ENCODE measurements around the gene LGR4. TPM values are rescaled to one million over a fixed set of nuclear protein-coding genes. Genes with fewer than 3 reads are reported as not detected.
A peak's percentile ranks its signal among the peaks of the same experiment; 100 is the strongest.

Gene LGR4
- total and polyA plus RNA-seq, 10 of the 15 experiments (the other 5 are each of a cell fraction or from before 2014, with no cell fraction given), result under 0.01 to 0.64 (median 0.04) TPM; not detected in 5

DNA sequence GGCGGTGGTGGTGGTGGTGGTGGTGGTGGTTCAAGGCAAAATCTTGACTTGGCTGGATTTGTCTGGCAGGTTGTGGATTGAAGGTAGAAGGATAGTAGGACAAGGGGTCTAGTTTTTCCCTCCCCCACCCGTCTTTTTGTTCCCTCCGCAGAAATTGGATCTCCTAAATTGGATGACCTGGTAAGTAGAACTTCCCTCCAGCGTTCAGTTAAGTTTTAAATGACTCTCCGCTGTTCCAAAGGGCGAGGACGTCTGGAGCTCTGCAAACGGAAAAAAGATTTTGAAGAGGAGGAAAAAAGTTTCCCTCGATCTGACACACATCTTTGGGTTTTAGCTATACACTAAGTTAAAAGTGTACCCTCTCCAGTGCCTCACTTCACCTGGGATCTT is 422 bp upstream of the LGR4 start (continued):
- no peak for TF ChIP-seq MEF2A (IDR thresholded peaks at IDR 0.05; ENCODE audit: insufficient read depth, low read depth, low read length)
- no peak for TF ChIP-seq FOXK2 (IDR thresholded peaks at IDR 0.05)
- no peak for TF ChIP-seq CBX3 (IDR thresholded peaks at IDR 0.05; ENCODE audit: borderline replicate concordance, low read depth)
- no peak for TF ChIP-seq ZBED1 (IDR thresholded peaks at IDR 0.05; ENCODE audit: borderline replicate concordance)
- no peak for TF ChIP-seq POLR2AphosphoS5 (IDR thresholded peaks at IDR 0.05; ENCODE audit: low read length)
- TF ChIP-seq CHD4 (IDR thresholded peaks at IDR 0.05), result no peak
- TF ChIP-seq SPI1 (IDR thresholded peaks at IDR 0.05; ENCODE audit: borderline replicate concordance, insufficient read depth, low read depth, low read length), result no peak
- no peak for TF ChIP-seq TARDBP (IDR thresholded peaks at IDR 0.05; ENCODE audit: borderline replicate concordance)

DNA sequence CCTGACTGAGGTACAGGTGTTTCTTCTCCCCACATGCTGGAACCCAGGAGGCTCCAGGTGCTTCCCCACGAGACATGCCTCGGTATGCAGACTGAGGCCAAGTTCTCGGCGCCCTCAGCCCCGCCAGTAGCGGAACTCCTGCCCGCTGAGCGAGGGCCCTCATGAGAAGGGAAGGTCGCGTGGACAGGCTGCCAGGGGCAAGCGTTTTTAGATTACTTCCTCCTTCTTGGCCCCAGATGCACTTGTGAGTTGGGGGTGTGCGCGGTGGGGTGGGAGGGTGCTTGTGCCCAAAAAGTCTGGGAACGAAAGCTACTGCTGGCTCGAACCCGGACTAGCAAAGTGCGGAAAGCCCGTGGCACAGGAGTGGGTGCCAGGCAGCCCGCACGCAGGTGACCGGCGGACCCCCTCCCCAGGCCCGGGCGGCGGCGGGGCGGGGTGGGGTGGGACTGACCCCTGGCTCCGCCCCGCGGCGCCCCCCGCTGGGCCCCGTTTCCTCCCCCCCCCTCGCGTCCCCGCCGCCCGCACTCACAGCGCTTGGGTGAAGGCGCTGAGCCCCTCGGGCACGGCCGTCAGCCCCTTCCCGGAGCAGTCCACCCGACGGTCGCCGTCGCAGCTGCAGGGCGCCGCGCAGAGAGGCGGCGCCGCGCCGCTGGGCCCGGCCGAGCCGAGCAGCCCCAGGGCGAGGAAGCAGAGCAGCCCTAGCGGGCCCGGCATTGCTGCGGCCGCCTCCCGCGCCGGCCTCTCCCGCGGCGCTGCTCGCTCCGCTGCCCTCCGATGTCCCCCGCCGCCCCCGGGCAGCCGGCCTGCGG is 797 bp downstream of the LGR4 start:
- peak overlapping the region; percentile 85 for H3K4me2 ChIP-seq (ENCODE audit: control insufficient read depth, insufficient read depth)

More for the DNA sequence above, 797 bp downstream of the LGR4 start:
- no peaks in the 10 kb centered on the region for H3K36me3 ChIP-seq (ENCODE audit: control insufficient read depth in 2 of 2, insufficient read depth in 2 of 2, low read length in 1 of 2)
- H3K27me3 ChIP-seq (replicated peaks in 1 of 2; ENCODE audit: control insufficient read depth in 2 of 2, insufficient read depth in 2 of 2, low read length in 1 of 2), result peaks cover 3% of the 10 kb centered on the region in 2 experiments; a peak in 2 of 4 replicates
- POLR2A ChIA-PET, result interaction anchor here (0.6 kb wide), 1 partner anchor 41 kb away, joined by 4 read pairs; no protein-coding TSS in a partner anchor
- H3K4me3 ChIP-seq, result peak overlapping the region; percentile 67; the same call in 1 of the 2 replicates
- no peaks in the 10 kb centered on the region for H3K9me3 ChIP-seq (replicated peaks; ENCODE audit: control insufficient read depth, insufficient read depth, low read length)
- CTCF ChIA-PET, result interaction anchor here (0.9 to 4.2 kb wide), 2 partner anchors 14 to 24 kb away, joined by 3 to 20 read pairs; no protein-coding TSS in a partner anchor
- H3K4me1 ChIP-seq (ENCODE audit: control insufficient read depth, insufficient read depth, low read length), result 0 out of 2 replicates have a peak, but pooled peaks cover 3% of the 10 kb centered on the region
- in situ Hi-C loops (cut with MboI) (loop anchor here (10.0 kb wide), 1 partner anchor 1177 kb away; no protein-coding TSS in a partner anchor), intact Hi-C loops (cut with micrococcal nuclease; ENCODE audit: unreplicated experiment) (no loop called here)
- DNase-seq (ENCODE audit: low read depth, low spot score) (no peak), FAIRE-seq (no peak), ATAC-seq (peak; percentile 68)
- H3K79me2 ChIP-seq (ENCODE audit: control insufficient read depth, insufficient read depth, low read length), result no peaks in the 10 kb centered on the region
- 7% methylated on average over 24 of the region's 79 CpGs for WGBS (ENCODE audit: insufficient coverage, insufficient replicate concordance, low lambda C conversion rate, missing lambda C conversion rate)
- peak; percentile 73; the same call in 1 of the 2 replicates for TF ChIP-seq IKZF1 (conservative IDR thresholded peaks at IDR 0.05)
- TF ChIP-seq POLR2AphosphoS5 (IDR thresholded peaks at IDR 0.05; ENCODE audit: low read length), result no peak
- H2AFZ ChIP-seq (ENCODE audit: control insufficient read depth, low read depth, low read length), result peak overlapping the region; percentile 63
- H3K9ac ChIP-seq (ENCODE audit: control insufficient read depth, insufficient read depth, low read length), result no peak overlapping the region; the same call in 1 of the 2 replicates
- no peak overlapping the region for H3K27ac ChIP-seq (ENCODE audit: control insufficient read depth, insufficient read depth)
- SMC1A ChIA-PET (ENCODE audit: uncharacterized antibody, unreplicated experiment), result interaction anchor here (0.9 to 1.5 kb wide), 2 partner anchors 14 kb away, joined by 5 read pairs; no protein-coding TSS in a partner anchor
- H4K20me1 ChIP-seq (ENCODE audit: control insufficient read depth, insufficient read depth), result no peaks in the 10 kb centered on the region
- RAD21 ChIA-PET (ENCODE audit: unreplicated experiment), result interaction anchor here (1.2 kb wide), 1 partner anchor 237 kb away, joined by 3 read pairs; no protein-coding TSS in a partner anchor
- no TSS peak for BruUV-seq (replicated peaks)

All from GM12878 (cell line).